GM13976 (cell line): ENCODE results near the gene ZNF281.
"Not testable (repeated sequence)": the region's sequence is repeated elsewhere in the genome, so short reads cannot be mapped to it uniquely, and the experiment has no call there.

Experiments
- DNase-seq: peaks from one replicate; pipeline ENCODE4 v3.0.0; 2012; ENCODE audit warnings: low spot score
- in situ Hi-C: fragments of 300-500 bp; cut with MboI; formaldehyde crosslinking; loops from one replicate; pipeline ENCODE4 v1.12.0; 2022; ENCODE audit warnings: low sequenced_read_pairs, mixed read lengths, inconsistent platforms; ENCODE audit not compliant: unreplicated experiment
- TF ChIP-seq, protein P1 (sequence below): IDR thresholded peaks from 2 replicates; pipeline ENCODE4 v1.5.1; 2012; ENCODE audit warnings: borderline replicate concordance, mild to moderate bottlenecking; ENCODE audit not compliant: insufficient read depth; ENCODE audit errors: extremely low read depth, missing control alignments, control extremely low read depth

The ZNF281 gene

DNA sequence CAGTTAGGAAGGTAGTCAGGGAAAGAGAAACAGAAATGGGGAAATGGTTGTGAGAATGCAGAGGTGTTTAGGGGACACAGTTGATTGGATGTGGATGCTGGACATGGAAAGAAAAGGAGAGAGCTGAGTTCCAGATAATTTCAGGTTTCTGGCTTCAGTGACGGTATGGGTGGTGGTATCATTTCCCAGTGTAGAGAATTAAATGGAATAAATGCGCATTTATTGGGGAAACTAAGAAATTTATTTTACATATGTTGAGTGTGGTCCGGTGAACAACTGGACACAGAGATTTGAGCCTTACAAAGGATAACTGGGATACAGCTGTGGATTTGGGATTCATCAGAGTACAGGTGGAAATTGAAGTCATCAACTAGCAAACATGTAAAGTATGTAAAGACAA, 12.4 kb upstream of the ZNF281 start:
- no peak for DNase-seq
- TF ChIP-seq, protein P1, sequence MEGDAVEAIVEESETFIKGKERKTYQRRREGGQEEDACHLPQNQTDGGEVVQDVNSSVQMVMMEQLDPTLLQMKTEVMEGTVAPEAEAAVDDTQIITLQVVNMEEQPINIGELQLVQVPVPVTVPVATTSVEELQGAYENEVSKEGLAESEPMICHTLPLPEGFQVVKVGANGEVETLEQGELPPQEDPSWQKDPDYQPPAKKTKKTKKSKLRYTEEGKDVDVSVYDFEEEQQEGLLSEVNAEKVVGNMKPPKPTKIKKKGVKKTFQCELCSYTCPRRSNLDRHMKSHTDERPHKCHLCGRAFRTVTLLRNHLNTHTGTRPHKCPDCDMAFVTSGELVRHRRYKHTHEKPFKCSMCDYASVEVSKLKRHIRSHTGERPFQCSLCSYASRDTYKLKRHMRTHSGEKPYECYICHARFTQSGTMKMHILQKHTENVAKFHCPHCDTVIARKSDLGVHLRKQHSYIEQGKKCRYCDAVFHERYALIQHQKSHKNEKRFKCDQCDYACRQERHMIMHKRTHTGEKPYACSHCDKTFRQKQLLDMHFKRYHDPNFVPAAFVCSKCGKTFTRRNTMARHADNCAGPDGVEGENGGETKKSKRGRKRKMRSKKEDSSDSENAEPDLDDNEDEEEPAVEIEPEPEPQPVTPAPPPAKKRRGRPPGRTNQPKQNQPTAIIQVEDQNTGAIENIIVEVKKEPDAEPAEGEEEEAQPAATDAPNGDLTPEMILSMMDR = no peak
- in situ Hi-C loops = no loop called here

- in situ Hi-C loops = no loop called here
- TF ChIP-seq, protein P1 = no peak
- peak; percentile 53 for DNase-seq
These were observed 6.2 kb upstream of the ZNF281 start for GRCh38 chr1:200415789-200416593.

DNA sequence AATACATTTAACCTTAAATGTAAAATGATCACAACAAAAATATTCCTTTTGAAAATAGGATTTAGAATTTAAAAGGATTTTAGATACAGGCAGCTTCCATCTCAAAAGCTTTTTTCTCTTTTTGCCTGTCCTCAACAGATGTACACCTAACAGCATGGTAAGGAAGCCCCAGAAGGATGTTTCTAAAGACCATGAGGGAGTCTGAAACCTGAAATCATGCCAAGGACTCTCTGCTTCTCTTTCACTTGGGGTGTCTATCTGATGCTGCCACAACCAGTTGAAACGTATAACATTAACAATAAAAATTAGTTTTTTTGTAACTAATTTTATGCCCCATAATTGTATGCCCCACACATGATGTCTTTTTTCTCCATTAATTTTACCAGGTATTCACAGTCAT, 5.4 kb upstream of the ZNF281 start:
- in situ Hi-C loops = no loop called here
- TF ChIP-seq, protein P1 = no peak
- DNase-seq = no peak

- TF ChIP-seq, protein P1 = no peak
- DNase-seq = no peak
- in situ Hi-C loops = no loop called here
These were observed 4.8 kb upstream of the ZNF281 start for GRCh38 chr1:200414657-200415056.

DNA sequence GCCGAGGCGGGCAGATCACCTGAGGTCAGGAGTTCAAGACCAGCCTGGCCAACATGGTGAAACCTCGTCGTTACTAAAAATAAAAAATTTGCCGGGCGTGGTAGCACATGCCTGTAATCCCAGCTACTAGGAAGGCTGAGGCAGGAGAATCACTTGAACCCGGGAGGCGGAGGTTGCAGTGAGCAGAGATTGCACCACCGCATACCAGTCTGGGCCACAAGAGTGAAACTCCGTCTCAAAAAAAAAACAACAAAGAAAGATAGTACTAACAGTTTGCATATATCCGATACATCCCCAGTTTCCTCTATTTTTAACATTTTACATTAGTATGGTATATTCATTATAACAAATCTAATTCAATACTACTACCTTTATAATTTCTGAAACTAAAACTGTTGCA, 3.9 kb upstream of the ZNF281 start:
- in situ Hi-C loops, DNase-seq: not testable (repeated sequence)

GRCh38 chr1:200411406-200412257, 1.8 kb upstream of the ZNF281 start:
- TF ChIP-seq, protein P1 = no peak

GRCh38 chr1:200410566-200410878, 686 bp upstream of the ZNF281 start:
- no peak for DNase-seq
- TF ChIP-seq, protein P1 = no peak
- in situ Hi-C loops = no loop called here

More at GRCh38 chr1:200411406-200412257, 1.8 kb upstream of the ZNF281 start:
- DNase-seq = no peak
- in situ Hi-C loops = no loop called here
